NCI-H2171 treated with DMSO at 0.1 percent for 48 hours (cell line): ENCODE measurements around the gene HS3ST3B1.

ENCODE experiments used
- DNase-seq: peaks from one replicate; lab custom pipeline; 2025; lab: John Stamatoyannopoulos, UW

The HS3ST3B1 gene

DNA sequence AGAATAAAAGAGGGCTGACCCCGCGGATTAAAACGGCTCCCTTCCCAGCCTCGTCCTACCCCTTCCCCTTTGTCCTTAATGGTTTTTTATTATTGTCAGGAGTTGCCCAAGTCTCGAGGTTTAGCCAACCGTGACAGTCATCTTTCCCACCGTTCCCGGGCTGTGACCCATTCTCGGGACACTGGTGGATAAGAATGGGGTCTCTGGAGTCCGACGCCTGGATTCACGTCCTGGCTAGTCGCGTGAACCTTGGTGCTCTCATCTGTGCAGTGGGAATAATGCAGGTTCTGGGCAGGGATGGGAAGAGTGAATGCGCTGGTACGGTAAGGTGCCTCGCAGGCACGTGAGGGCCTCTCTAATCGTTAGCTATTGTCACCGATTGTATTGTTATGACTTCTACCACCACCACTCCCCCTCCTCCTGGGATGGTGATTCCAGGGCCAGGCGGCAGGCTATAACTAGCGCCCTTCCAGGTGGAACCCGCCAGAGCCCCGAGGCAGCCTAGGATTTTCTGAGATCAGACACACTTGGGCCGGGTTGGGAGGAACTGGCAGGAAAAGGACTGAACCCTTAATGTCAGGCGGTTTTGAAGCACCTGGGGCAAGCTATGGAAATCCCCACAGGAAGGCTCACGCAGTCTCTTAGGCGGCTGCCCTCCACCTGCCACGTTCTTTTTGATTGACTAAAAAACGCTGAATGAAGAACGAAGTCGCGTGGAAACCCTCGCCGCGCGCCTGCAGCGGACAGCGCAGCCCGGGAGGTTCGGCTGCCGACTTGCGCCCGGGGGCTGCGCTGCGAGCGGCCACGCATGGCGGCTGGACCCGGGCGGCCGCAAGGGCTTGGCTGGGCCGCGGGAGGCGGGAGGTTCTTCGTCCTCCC, 2.7 kb downstream of the HS3ST3B1 start:
- DNase-seq: no peak

GRCh38 chr17:14304222-14304772, 3.4 kb downstream of the HS3ST3B1 start:
- no peak for DNase-seq

DNA sequence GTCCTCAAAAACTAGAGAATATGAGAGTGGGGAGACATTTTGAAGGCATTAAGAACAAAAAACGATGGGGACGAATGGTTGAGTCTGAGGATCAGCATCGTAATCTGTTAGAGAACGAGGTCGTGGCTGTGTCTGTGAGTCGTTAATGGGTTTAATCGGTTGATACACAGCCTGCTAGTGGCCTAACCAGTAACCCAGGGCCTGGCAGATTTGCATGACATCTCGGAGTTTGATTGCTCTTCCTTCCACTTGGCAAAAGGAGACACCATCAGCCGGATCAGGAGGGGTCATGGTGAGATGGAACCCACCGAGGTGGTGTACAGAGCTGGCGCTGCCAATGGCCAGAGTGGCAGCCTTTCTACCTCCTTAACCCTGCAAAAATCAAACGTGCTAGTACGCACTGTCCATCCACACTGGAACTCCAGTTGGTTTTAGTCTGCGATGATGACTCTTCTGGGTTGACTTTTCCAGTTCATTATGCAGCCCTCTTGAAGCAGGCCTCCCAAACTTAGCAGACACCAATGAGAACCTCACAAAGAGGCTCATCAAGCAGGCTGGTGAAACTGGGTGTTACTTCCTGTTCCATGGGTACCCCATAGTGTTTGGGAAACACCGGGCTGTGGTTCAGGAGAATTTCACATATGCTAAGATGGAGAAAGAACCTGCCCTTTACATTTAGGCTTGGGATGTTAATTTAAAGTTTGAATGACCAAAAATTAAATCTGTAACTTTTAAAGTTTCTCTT, 4.1 kb downstream of the HS3ST3B1 start:
- DNase-seq: no peak

DNA sequence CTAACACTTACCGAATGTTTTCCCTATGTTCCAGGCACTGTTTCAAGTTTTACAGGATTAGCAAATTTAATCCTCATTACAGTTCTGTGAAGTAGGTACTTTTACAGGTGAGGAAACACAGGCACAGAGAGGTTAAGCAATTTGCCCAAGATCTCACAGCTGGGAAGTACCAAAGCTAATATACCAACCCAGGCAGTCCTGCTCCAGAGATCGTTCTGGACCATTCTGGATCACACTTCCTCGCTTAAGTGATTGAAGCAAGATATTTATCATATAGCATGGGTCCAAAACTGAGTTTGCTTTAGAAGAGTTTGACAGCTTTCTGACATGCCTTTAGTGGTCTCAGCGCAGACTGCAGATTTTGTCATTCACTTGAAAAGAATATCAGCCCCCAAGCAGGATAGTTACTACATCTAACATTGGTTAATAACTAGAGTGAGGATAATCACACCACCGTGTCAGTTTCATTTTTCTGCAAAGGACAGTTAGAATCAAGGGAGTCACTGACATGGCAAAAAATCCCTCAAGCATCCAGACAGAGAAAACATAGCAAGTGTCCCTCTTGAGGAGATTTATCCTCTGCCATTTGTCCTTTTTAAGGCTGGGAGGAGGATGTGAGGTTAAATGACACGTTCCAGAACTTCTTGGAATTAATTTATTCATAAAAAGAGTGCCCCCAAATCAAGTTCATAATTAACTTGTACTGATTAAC, 5.1 kb downstream of the HS3ST3B1 start:
- DNase-seq: no peak

- DNase-seq: no peak
Measured at GRCh38 chr17:14306596-14306995, 5.7 kb downstream of the HS3ST3B1 start.

DNA sequence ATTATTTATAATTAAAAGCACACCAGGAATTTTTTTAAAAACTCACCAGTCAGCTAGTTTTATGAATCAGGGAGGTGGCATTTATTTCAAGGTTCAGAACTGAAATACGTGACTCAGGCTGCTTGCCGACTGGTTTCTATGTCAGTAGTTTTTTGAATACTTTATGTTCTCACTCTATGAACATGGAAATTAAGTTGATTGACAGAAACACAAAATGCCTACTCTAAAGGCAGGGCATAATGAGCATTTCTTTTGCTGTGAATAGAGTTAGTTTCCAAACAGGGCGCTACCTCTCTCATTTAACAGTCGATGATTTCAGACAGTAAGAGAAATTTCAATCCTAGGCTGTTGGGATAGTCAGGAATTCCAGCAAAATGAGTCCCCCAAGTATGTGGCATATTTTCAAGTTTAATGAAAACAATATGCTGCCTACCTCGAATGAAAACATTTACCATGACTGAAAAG, 6.7 kb downstream of the HS3ST3B1 start:
- no peak for DNase-seq

GRCh38 chr17:14308636-14308964, 7.7 kb downstream of the HS3ST3B1 start:
- DNase-seq: no peak

DNA sequence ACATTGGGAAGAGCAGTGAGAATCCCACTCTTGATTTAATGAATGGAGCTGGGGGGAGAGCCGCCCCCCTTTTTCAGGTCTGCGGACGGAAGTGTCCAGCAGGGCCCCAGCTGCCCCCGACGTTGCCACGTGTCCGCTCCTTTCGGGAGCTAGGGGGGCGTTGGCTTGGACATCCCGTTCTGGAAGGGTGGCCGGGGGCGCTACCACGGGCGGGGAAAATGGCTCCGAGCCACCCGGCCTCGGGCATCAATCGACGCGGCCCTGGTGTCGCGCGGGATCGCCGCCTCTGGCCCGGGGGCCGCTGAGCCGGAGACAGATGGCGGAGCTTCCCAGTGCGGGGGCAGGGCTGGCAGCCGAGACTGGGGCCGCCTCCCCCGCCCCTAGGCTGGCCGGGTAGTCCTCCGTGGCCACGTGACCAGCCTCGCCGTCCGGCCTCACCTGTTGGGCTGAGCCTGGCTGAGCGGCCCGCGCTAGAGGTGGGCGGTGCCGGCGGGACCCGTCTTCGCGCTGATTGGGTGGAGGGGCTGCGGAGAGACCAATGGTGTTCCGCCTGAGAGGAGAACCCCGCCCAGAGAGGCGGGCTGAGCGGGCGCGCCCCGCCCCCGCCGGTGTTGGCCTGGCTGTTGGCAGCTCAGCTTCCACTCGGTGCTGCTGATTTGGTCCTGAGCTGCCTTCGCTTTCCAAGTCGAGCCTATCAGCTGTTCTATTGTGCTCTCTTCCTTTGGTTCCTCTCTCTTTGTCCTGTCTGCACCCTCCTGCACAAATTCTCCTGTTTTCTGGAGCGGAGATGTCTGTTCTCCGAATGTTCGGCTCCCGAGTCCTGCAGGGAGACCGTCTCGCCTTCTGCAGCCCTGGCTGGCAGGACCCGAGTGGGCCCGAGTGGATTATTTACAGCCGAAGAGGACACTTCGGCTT, 8.3 kb downstream of the HS3ST3B1 start:
- DNase-seq: peak; percentile 58

- DNase-seq: no peak
Measured at GRCh38 chr17:14310101-14310500, 9.2 kb downstream of the HS3ST3B1 start.

DNA sequence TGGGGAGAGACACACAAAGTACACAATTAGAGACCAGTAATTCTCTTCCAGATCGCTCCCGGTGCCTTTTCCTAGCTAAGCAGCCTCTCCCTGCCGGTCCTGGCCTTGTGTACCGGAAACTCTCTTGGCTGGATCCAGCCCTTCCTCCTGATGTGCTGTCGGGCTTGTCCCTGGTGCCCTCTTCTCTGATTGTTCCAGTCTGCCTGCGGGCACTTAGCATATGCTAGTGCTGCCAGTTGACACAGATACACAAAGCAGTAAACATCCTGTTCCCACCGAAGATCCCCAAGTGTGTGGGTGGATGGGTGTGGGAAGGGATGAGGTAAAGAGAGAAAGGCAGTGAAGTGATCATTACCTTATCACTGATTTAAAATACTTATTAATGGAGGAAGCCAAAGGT, 9.7 kb downstream of the HS3ST3B1 start:
- no peak for DNase-seq

- DNase-seq: no peak
Measured at GRCh38 chr17:14311186-14311705, 10.4 kb downstream of the HS3ST3B1 start.

DNA sequence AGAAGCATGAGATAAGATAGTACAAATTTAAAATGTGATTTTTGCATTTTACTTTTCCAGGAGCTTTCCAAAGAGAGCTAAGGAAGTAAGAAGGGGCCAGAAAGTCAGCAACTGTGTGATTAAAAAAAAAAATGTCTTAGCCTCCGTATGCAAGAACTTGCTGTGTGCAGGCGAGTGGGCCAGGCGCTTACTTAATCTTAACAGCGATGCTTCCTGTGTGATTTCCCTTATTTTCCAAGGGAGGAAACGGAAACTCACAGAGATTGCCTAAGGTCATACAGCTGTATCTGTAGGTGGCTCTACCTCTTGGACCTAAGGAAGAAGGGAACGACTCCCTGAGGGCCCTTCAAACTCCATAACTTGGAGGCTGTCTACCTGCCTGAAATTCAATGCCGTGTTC, 11.1 kb downstream of the HS3ST3B1 start:
- DNase-seq: no peak

DNA sequence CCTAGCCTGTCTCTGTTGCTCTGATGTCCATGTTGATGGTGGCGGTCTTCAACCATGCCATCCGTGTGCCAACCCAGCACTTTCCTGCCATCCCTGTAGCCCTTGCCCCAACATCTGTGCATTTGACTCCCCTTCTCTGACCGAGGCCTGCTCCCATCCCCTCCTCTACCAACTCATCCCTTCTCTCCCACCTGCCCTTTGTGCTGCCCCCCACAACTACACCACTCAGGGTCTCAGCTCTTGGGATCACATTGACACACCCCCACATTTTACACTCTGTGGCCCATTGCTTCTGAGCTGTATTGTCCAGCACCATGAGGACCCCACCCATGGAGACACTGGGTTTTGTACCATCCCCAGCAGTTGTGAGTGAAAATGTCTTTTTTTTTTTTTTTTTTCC, 11.6 kb downstream of the HS3ST3B1 start:
- DNase-seq: no peak

DNA sequence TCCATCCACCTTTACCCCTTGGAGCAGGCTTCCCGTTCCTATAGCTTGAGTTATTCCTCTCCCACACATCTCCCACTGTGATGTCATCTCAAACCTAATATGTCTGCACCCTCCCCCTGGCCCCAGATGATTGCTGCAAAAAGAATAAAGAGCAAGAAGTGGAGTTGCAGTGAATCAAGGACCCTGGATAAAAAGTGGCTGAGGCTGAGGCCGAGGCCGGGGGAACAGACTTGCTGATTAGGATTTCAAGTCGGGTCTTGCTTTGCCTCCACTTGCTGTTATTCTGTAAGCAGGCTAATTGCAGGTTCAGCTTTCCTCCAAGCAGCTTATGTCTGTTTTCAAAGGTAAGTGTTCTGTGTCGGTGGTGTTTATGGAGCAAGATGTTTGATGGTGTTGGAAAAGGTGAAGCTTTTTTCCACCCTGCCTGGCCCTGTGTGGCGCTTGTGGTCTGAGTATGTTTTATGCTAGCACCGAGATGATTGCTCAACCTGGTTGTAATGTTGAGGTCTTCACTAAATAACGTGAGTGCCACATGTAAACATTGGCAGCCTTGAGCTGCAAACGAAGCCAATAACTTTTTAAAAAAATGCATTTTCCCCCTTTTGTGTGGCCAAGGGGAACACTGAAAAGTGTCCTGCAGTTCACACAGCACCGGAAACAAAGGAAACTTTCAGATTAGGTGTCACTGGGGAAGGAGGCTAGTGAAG, 15.4 kb downstream of the HS3ST3B1 start:
- no peak for DNase-seq

GRCh38 chr17:14317383-14317782, 16.5 kb downstream of the HS3ST3B1 start:
- DNase-seq: no peak

- DNase-seq: no peak
Measured at GRCh38 chr17:14318109-14318917, 17.4 kb downstream of the HS3ST3B1 start.

- no peak for DNase-seq
Measured at GRCh38 chr17:14318918-14319205, 18.0 kb downstream of the HS3ST3B1 start.

GRCh38 chr17:14320098-14320497, 19.2 kb downstream of the HS3ST3B1 start:
- DNase-seq: no peak

- no peak for DNase-seq
Measured at GRCh38 chr17:14320734-14321475, 20.0 kb downstream of the HS3ST3B1 start.
